Endothelial cell (in vitro differentiated cells): Measurements from ENCODE around the gene COQ7. TPM values are rescaled to one million over a fixed set of nuclear protein-coding genes. Genes with fewer than 3 reads are reported as not detected.

Experiments used
- DNase-seq: peaks from one replicate; pipeline ENCODE4 v3.0.0; 2021; ENCODE audit warnings: low spot score
- H3K27ac Mint-ChIP-seq: one replicate; pipeline ENCODE4 v1.8.0; 2021; ENCODE audit warnings: mixed read lengths, inconsistent platforms; ENCODE audit not compliant: unreplicated experiment
- H3K27me3 Mint-ChIP-seq: one replicate; pipeline ENCODE4 v1.8.0; 2021; ENCODE audit warnings: mild to moderate bottlenecking, moderate library complexity, mixed read lengths, inconsistent platforms; ENCODE audit not compliant: unreplicated experiment
- H3K36me3 Mint-ChIP-seq: one replicate; pipeline ENCODE4 v1.8.0; 2021; ENCODE audit warnings: mild to moderate bottlenecking, low read depth, mixed read lengths, inconsistent platforms; ENCODE audit not compliant: unreplicated experiment
- H3K4me1 Mint-ChIP-seq: one replicate; pipeline ENCODE4 v1.8.0; 2021; ENCODE audit warnings: mild to moderate bottlenecking, mixed read lengths, inconsistent platforms; ENCODE audit not compliant: unreplicated experiment
- H3K4me3 Mint-ChIP-seq: one replicate; pipeline ENCODE4 v1.8.0; 2021; ENCODE audit warnings: mild to moderate bottlenecking, mixed read lengths, inconsistent platforms; ENCODE audit not compliant: unreplicated experiment
- H3K9me3 Mint-ChIP-seq: one replicate; pipeline ENCODE4 v1.8.0; 2021; ENCODE audit warnings: mixed read lengths, inconsistent platforms; ENCODE audit not compliant: unreplicated experiment
- total RNA-seq: library from RNA; stranded (reverse); fragmentation: NEBNext Ultra II Directional; extraction: Animal tissue kit (Norgen Biotek cat#: 25700); gene quantifications from one replicate; pipeline ENCODE4 v1.2.1, GENCODE V29; 2021; ENCODE audit not compliant: unreplicated experiment
- TF ChIP-seq, protein P1 (sequence below): fragments of 200-600 bp; sonication (generic); IDR thresholded peaks from one replicate; pipeline ENCODE4 v1.5.0; 2021; ENCODE audit warnings: antibody characterized with exemption; ENCODE audit not compliant: unreplicated experiment

Gene COQ7
- total RNA-seq, 1 donor from 2014 or later = 15.3 TPM

DNA sequence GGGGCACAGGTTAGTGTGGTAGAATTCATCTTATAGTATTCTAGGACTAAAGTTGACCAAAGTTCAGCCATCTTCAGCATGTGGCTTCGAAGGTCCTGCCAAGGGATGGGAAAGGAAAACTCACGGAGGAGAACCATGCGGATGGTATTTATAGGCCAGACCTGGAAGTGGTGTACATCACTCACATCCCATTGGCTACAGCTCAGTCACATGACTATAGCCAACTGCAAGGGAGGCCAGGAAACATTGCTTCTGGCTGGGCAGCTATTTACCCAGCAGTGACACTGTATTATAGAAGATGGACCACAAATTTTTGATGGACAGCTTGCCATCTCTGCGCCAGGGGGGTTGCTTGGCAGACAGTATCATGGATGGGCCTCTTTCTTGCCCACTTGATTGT, 35.7 kb upstream of the COQ7 start:
- Mint-ChIP-seq H3K4me3 (no peak overlapping the region), H3K36me3 (peaks cover 31% of the 10 kb centered on the region), H3K4me1 (no peaks in the 10 kb centered on the region), H3K27ac (no peak overlapping the region), H3K9me3 (no peaks in the 10 kb centered on the region), H3K27me3 (peaks cover 3% of the 10 kb centered on the region)
- TF ChIP-seq, protein P1, sequence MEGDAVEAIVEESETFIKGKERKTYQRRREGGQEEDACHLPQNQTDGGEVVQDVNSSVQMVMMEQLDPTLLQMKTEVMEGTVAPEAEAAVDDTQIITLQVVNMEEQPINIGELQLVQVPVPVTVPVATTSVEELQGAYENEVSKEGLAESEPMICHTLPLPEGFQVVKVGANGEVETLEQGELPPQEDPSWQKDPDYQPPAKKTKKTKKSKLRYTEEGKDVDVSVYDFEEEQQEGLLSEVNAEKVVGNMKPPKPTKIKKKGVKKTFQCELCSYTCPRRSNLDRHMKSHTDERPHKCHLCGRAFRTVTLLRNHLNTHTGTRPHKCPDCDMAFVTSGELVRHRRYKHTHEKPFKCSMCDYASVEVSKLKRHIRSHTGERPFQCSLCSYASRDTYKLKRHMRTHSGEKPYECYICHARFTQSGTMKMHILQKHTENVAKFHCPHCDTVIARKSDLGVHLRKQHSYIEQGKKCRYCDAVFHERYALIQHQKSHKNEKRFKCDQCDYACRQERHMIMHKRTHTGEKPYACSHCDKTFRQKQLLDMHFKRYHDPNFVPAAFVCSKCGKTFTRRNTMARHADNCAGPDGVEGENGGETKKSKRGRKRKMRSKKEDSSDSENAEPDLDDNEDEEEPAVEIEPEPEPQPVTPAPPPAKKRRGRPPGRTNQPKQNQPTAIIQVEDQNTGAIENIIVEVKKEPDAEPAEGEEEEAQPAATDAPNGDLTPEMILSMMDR = no peak
- no peak for DNase-seq

DNA sequence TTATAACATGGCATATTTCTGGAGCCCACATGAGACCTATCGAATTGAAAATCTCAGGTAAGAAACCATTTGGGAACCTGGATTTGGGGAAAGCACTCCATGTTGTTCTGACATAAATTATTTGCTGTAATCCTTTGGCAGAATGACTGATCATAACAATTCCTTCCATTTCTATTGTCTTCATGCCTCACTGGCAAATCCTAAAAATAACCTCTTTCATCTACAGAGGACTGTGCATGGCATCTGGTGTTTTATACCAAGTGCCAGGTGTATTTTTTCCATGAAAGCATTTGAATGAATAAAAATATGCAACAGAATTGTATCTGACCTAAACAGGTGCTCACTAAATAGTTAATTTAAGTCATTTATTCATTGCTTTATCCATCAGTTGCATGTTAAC, 33.7 kb upstream of the COQ7 start:
- TF ChIP-seq, protein P1 = no peak
- H3K9me3 Mint-ChIP-seq = no peaks in the 10 kb centered on the region
- peaks cover 39% of the 10 kb centered on the region for H3K36me3 Mint-ChIP-seq
- no peak overlapping the region for H3K27ac Mint-ChIP-seq
- H3K4me3 Mint-ChIP-seq = no peak overlapping the region
- peaks cover 3% of the 10 kb centered on the region for H3K27me3 Mint-ChIP-seq
- DNase-seq = no peak
- no peaks in the 10 kb centered on the region for H3K4me1 Mint-ChIP-seq

DNA sequence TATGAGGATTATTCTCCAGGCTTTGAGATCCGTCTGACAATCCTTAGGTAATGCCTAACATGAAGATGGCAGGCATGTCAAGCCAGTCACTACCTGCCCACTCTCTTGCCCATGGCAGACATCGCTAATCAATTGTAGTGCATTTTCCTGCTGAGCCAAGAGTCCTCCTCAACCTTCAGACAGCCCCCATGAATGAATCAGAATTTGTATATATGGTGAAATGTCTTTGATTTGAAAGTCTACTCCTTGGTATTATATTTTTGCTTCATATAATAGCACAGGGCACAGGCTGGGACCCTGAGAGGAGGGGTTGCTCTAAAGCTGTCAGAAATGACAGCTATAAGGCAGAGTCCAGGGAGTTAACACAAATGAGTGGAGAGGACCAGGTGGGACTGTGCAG, 27.0 kb upstream of the COQ7 start:
- Mint-ChIP-seq H3K27me3 (peaks cover 2% of the 10 kb centered on the region), H3K36me3 (peaks cover 29% of the 10 kb centered on the region), H3K27ac (no peak overlapping the region), H3K9me3 (no peaks in the 10 kb centered on the region), H3K4me3 (peak overlapping the region; percentile 4), H3K4me1 (no peaks in the 10 kb centered on the region)
- TF ChIP-seq, protein P1 = no peak
- DNase-seq = no peak

DNA sequence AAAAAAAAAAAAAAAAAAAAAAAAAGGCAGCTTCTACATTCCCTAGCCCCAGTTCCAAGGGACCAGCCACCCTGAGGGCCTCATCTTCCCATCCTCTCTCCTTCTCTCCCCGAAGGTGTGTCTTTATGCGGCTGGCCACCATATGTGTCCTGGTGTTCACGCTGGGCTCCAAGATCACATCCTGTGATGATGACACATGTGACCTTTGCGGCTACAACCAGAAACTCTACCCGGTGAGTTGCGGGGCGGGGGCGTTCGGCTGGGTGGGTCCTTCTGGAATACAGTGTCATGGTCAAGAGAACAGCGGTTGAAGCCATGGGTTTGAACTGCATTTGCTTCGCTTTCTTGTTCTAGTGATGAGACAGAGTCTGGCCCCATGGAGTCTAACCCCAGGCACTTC, 22.6 kb upstream of the COQ7 start:
- Mint-ChIP-seq H3K4me1 (no peaks in the 10 kb centered on the region), H3K9me3 (no peaks in the 10 kb centered on the region), H3K36me3 (peaks cover 21% of the 10 kb centered on the region), H3K27me3 (peaks cover 2% of the 10 kb centered on the region), H3K27ac (no peak overlapping the region), H3K4me3 (no peak overlapping the region)
- no peak for DNase-seq
- TF ChIP-seq, protein P1 = no peak

DNA sequence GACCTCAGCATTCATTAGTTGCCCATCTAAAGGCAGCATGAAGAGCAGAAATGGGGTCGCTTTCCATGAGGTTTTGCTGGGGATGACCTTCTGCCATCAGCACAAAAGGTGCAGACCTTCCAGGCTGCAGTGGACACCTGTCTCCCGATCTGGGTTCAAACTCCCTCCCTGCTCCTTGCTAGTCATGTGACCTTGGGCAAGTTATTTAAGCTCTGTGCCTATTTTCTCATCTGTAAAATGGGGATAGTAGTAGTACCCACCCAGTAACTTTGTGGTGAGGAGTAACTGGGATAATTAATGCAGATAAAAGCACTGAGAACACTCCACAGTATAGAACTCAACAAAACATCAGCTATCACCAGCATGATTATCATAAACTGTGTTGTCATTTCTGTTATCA, 21.4 kb upstream of the COQ7 start:
- Mint-ChIP-seq H3K36me3 (peaks cover 20% of the 10 kb centered on the region), H3K27me3 (peaks cover 2% of the 10 kb centered on the region), H3K4me3 (no peak overlapping the region), H3K27ac (no peak overlapping the region), H3K4me1 (peaks cover 3% of the 10 kb centered on the region), H3K9me3 (no peaks in the 10 kb centered on the region)
- DNase-seq = no peak
- TF ChIP-seq, protein P1 = no peak
